BJ (cell line): ENCODE data around the gene HK3. TPM values are rescaled to one million over a fixed set of nuclear protein-coding genes. Genes with fewer than 3 reads are reported as not detected.

Experiments used
- CTCF ChIA-PET: fragments of 350-600 bp; formaldehyde crosslinking; extraction: SDS; loops from one replicate; lab custom pipeline; 2021; ENCODE audit warnings: antibody characterized with exemption, inconsistent platforms; lab: Yijun Ruan, JAX
- POLR2A ChIA-PET: fragments of 300-600 bp; sonication (Branson Sonifier 250); formaldehyde crosslinking; extraction: SDS; loops from one replicate; lab custom pipeline; 2021; ENCODE audit warnings: antibody characterized with exemption; lab: Charles Lee
- DNase-seq: peaks from one replicate; pipeline ENCODE4 v3.0.0-alpha.2; 2011; ENCODE audit warnings: low read depth
- H3K27me3 ChIP-seq: 2 replicates; pipeline ENCODE4 v1.6.0; 2011; ENCODE audit warnings: low read length; ENCODE audit not compliant: control insufficient read depth, insufficient read depth
- H3K36me3 ChIP-seq: 2 replicates; pipeline ENCODE4 v1.5.1; 2011; ENCODE audit warnings: low read length; ENCODE audit not compliant: control insufficient read depth, insufficient read depth
- H3K4me3 ChIP-seq: 2 replicates; pipeline ENCODE4 v1.5.1; 2011; ENCODE audit warnings: low read depth, mild to moderate bottlenecking, control low read depth, low read length
- polyA plus RNA-seq: library from polyadenylated mRNA; depleted of rRNA; stranded (reverse); fragments of >200 nt; gene quantifications from 2 replicates; pipeline ENCODE4 v1.2.3, GENCODE V29; 2011
- TF ChIP-seq, protein P1 (sequence below): IDR thresholded peaks from 2 replicates; pipeline ENCODE4 v1.5.1; 2011; ENCODE audit warnings: low read depth, mild to moderate bottlenecking, control low read depth, inconsistent platforms, low read length, moderate library complexity; ENCODE audit not compliant: insufficient read depth

The HK3 gene
- polyA plus RNA-seq, 1 experiment = not detected

DNA sequence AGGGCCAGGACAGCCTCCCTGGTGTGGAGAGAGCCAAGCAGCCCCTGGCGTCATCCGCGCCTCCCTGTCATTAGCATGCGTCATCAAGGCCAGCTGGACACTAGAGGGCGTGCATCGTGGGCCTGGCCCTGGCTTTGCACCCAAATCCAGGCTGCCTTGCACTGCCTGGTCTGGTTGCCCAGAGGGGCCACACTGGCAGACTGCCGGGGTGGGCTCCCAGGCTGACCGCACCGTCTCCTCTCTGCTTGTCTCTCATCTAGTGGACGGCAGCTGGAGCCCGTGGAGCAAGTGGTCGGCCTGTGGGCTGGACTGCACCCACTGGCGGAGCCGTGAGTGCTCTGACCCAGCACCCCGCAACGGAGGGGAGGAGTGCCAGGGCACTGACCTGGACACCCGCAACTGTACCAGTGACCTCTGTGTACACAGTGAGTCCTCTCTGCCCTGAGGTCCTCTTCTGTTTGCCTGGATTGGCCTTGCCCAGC, 29.0 kb downstream of the HK3 start:
- no peak overlapping the region for H3K4me3 ChIP-seq
- TF ChIP-seq, protein P1, sequence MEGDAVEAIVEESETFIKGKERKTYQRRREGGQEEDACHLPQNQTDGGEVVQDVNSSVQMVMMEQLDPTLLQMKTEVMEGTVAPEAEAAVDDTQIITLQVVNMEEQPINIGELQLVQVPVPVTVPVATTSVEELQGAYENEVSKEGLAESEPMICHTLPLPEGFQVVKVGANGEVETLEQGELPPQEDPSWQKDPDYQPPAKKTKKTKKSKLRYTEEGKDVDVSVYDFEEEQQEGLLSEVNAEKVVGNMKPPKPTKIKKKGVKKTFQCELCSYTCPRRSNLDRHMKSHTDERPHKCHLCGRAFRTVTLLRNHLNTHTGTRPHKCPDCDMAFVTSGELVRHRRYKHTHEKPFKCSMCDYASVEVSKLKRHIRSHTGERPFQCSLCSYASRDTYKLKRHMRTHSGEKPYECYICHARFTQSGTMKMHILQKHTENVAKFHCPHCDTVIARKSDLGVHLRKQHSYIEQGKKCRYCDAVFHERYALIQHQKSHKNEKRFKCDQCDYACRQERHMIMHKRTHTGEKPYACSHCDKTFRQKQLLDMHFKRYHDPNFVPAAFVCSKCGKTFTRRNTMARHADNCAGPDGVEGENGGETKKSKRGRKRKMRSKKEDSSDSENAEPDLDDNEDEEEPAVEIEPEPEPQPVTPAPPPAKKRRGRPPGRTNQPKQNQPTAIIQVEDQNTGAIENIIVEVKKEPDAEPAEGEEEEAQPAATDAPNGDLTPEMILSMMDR = peak; percentile 52
- ChIA-PET CTCF (interaction anchor here (1.1 to 1.5 kb wide), 2 partner anchors 26 to 228 kb away, joined by 3 read pairs; no protein-coding TSS in a partner anchor), POLR2A (no interaction called here)
- no peaks in the 10 kb centered on the region for H3K36me3 ChIP-seq
- DNase-seq = no peak
- H3K27me3 ChIP-seq = peaks cover 23% of the 10 kb centered on the region

DNA sequence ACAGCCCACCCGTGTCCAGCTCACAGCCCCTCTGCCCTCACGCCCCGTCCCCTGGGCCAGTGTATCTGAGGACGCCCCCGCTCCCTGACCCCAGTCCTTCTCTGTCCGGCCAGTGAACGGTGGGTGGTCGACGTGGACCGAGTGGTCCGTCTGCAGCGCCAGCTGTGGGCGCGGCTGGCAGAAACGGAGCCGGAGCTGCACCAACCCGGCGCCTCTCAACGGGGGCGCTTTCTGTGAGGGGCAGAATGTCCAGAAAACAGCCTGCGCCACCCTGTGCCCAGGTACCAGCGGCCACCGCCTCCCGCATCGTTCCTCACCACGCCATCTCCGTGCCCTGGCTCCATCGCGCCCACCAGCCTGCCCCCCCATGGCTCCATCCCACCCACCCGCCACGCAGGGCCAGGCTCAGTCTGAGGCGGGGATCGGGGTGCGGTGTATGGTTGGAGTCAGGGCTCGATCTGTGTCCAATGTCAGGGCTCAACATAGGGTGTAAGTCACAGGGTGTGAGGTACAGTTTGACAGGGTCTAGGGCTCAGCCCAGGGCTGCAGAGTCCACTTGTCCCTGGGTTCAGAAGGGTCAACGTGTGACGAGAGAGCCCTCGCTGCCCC, 29.5 kb downstream of the HK3 start:
- POLR2A ChIA-PET = no interaction called here
- no peak for DNase-seq
- Histone ChIP-seq H3K36me3 (no peaks in the 10 kb centered on the region), H3K4me3 (no peak overlapping the region), H3K27me3 (peaks cover 24% of the 10 kb centered on the region)
- TF ChIP-seq, protein P1 = no peak
- CTCF ChIA-PET = interaction anchor here (1.1 to 1.5 kb wide), 2 partner anchors 26 to 228 kb away, joined by 3 read pairs; no protein-coding TSS in a partner anchor

DNA sequence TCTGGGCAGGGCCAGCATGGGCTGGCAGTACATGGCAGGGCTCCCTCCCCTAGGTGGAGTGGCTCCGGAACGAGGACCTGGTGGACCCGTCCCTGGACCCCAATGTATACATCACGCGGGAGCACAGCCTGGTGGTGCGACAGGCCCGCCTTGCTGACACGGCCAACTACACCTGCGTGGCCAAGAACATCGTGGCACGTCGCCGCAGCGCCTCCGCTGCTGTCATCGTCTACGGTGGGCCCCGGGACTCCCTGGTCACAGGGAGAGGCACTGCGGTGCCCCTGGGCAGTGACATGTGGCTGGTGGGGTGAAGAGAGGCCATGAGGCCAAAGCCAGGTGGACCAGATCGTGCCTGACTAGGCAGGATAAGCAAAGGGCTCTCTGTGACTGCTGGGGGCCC, 30.4 kb downstream of the HK3 start:
- Histone ChIP-seq H3K4me3 (no peak overlapping the region), H3K27me3 (peaks cover 21% of the 10 kb centered on the region), H3K36me3 (no peaks in the 10 kb centered on the region)
- ChIA-PET POLR2A (no interaction called here), CTCF (no interaction called here)
- TF ChIP-seq, protein P1 = no peak
- no peak for DNase-seq

DNA sequence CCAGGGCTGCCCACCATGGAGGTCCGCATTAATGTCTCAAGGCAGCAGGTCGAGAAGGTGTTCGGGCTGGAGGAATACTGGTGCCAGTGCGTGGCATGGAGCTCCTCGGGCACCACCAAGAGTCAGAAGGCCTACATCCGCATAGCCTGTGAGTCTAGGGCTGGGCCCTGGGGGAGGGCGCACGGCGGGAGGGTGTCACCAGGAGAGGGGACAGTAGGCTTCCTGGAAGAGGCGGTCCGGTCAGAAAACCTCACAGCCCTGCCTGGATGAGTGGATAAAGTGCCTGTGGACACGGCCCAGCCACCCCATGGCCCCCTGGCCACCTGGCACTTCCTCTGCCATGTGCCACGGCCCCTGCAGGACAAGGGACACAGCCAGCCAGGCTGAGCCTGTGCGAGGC, 31.0 kb downstream of the HK3 start:
- no peak for DNase-seq
- CTCF ChIA-PET = interaction anchor here (1.0 kb wide), 1 partner anchor 16 kb away, joined by 3 read pairs; no protein-coding TSS in a partner anchor
- Histone ChIP-seq H3K4me3 (no peak overlapping the region), H3K27me3 (peaks cover 23% of the 10 kb centered on the region), H3K36me3 (no peaks in the 10 kb centered on the region)
- TF ChIP-seq, protein P1 = no peak
- POLR2A ChIA-PET = no interaction called here

DNA sequence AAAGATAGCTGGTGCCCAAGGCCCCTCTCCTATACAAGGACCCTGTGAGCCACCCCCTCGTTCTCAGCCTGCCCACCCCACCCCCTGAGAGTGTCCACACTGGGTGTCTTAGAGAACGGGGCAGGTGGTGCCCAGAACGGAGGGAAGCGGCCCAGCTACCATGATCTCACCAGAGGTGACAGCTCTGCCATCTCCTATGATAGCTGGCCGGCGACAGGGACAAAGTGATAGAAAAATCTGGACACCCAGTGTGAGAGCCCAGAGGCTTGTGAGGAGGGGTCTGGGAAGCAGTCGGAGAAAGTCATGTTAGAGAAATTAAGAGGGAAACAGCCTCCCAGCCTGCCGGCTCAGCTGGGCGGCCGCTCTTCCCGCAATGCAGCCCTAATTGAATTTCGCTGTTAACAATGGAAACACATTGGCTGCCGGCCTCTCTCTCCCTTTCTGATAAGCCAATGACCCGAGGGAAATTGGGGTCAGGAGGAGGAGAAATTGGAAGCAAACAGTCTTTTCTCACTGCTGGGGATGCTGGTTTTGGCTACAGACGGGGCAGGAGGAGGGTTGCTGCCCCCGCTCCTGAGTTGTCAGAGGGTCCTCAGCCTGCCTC, 32.3 kb downstream of the HK3 start:
- H3K4me3 ChIP-seq = no peak overlapping the region
- TF ChIP-seq, protein P1 = no peak
- no peak for DNase-seq
- POLR2A ChIA-PET = no interaction called here
- H3K27me3 ChIP-seq = peaks cover 30% of the 10 kb centered on the region
- H3K36me3 ChIP-seq = no peaks in the 10 kb centered on the region
- CTCF ChIA-PET = interaction anchor here (1.0 to 1.6 kb wide), 3 partner anchors 9 to 206 kb away, joined by 3 read pairs; no protein-coding TSS in a partner anchor
